Prostate gland (tissue), 2 donors: ENCODE results near the gene DPP3. TPM values are rescaled to one million over a fixed set of nuclear protein-coding genes. Genes with fewer than 3 reads are reported as not detected.

Experiments
- DNase-seq: peaks from one replicate; pipeline ENCODE4 v3.0.0-alpha.2; 2019; ENCODE audit warnings: low spot score
- H3K27ac ChIP-seq, 2 donors: fragments of 200-600 bp; sonication (generic); 2 replicates each; pipeline ENCODE4 v1.5.1; 2017 to 2019
- H3K27me3 ChIP-seq: fragments of 200-600 bp; sonication (generic); replicated peaks from 2 replicates; pipeline ENCODE4 v1.5.1; 2019; ENCODE audit not compliant: insufficient read depth
- H3K36me3 ChIP-seq, 2 donors: fragments of 200-600 bp; sonication (generic); 1 replicate in 1 of 2; 2 replicates in 1 of 2; pipeline versions ENCODE4 v1.5.1 to v1.8.1; 2017 to 2019
- H3K4me1 ChIP-seq: fragments of 200-600 bp; sonication (generic); replicated peaks from 2 replicates; pipeline ENCODE4 v1.5.1; 2019
- H3K4me3 ChIP-seq, 2 donors: fragments of 200-600 bp; sonication (generic); 2 replicates each; pipeline ENCODE4 v1.5.1; 2017 to 2019
- H3K9me3 ChIP-seq: fragments of 200-600 bp; sonication (generic); 2 replicates; pipeline ENCODE4 v1.5.1; 2017
- POLR2A ChIP-seq: fragments of 450-650 bp; IDR thresholded peaks from one replicate; pipeline ENCODE4 v1.6.1; 2016; ENCODE audit warnings: antibody characterized with exemption, mild to moderate bottlenecking
- POLR2AphosphoS5 ChIP-seq: sonication (generic); formaldehyde crosslinking; IDR thresholded peaks from one replicate; pipeline ENCODE4 v1.6.1; 2017; ENCODE audit warnings: antibody characterized with exemption
- WGBS: methylation state at CpG from one replicate; pipeline ENCODE4 v1.1.5; 2018; 5-methylcytosine and 5-hydroxymethylcytosine counted together
- intact Hi-C: fragments of 100-400 bp; cut with DNase I; formaldehyde crosslinking; loops from one replicate; pipeline ENCODE4 v1.14.2; 2022
- total RNA-seq, 2 donors: library from RNA; depleted of rRNA; stranded (reverse); fragments of >200 nt; gene quantifications; one replicate each; pipeline ENCODE4 v1.1.0, GENCODE V29; 2016
- TF ChIP-seq, protein P1 (sequence below), 4 experiments: fragments of 200-600 bp in 2 of 4; fragments of 450-650 bp in 2 of 4; sonication (generic) in 2 of 4; IDR thresholded peaks; 1 replicate in 3 of 4; 2 replicates in 1 of 4; pipeline ENCODE4 v1.5.1; 2016 to 2019; ENCODE audit warnings: antibody characterized with exemption in 4 of 4, mild to moderate bottlenecking in 2 of 4, moderate library complexity in 2 of 4

DPP3 gene
- total RNA-seq, 2 donors from 2014 or later: 37.0 to 53.6 TPM

DNA sequence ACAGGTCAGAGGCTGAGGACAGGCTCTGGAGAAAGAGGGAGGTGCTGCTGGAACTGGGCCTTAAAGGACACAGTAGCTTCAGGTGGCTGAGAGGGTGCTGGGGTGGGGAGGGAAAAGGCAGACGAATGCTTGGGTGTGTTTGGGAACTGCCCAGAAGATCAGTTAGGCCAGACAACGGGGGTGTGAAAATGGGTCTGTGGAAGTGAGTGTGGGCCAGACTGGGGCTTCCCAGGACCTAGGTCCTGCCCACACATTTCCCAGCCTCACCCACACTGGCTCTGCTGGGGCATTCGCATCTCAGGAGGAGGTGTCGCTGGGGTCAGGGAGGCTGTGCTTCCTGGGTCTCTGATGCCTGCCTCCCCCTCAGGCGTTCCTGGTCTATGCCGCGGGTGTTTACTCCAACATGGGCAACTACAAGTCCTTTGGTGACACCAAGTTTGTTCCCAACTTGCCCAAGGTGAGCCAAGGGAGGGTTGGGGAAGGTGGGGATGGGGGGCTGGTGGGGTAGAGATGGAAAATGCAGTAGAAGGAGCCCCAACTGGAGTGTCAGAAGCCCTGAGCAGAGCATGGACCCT, 4.7 kb downstream of the DPP3 start:
- Histone ChIP-seq H3K4me3 (no peak overlapping the region), H3K36me3 (peaks cover 3 to 9% of the 10 kb centered on the region in 2 donors), H3K27me3 (no peaks in the 10 kb centered on the region), H3K9me3 (no peaks in the 10 kb centered on the region), H3K27ac (no peak overlapping the region), H3K4me1 (no peaks in the 10 kb centered on the region)
- DNase-seq: no peak
- intact Hi-C loops: no loop called here
- 90% methylated on average over 7 of the region's 7 CpGs for WGBS
- TF ChIP-seq POLR2AphosphoS5 (no peak), POLR2A (no peak)
- TF ChIP-seq, protein P1, sequence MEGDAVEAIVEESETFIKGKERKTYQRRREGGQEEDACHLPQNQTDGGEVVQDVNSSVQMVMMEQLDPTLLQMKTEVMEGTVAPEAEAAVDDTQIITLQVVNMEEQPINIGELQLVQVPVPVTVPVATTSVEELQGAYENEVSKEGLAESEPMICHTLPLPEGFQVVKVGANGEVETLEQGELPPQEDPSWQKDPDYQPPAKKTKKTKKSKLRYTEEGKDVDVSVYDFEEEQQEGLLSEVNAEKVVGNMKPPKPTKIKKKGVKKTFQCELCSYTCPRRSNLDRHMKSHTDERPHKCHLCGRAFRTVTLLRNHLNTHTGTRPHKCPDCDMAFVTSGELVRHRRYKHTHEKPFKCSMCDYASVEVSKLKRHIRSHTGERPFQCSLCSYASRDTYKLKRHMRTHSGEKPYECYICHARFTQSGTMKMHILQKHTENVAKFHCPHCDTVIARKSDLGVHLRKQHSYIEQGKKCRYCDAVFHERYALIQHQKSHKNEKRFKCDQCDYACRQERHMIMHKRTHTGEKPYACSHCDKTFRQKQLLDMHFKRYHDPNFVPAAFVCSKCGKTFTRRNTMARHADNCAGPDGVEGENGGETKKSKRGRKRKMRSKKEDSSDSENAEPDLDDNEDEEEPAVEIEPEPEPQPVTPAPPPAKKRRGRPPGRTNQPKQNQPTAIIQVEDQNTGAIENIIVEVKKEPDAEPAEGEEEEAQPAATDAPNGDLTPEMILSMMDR (IDR thresholded peaks at IDR 0.05): no peak

DNA sequence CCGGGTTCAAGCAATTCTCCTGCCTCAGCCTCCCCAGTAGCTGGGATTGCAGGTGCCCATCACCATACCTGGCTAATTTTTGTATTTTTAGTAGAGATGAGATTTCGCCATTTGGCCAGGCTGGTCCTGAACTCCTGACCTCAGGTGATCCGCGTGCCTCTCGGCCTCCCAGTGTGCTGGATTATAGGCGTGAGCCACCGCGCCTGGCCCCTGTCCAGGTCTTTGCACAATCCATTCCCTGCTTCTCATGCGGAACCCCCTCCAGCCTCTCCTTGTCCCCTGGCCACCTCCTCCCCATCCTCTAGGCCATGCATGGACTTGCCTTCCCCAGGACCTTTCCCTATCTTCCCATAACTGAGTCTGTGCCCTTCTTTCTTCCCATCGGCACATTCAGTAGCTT, 8.7 kb downstream of the DPP3 start:
- intact Hi-C loops: no loop called here
- H3K4me3 ChIP-seq: no peak overlapping the region
- H3K27ac ChIP-seq: no peak overlapping the region
- peaks cover 3 to 21% of the 10 kb centered on the region in 2 donors for H3K36me3 ChIP-seq
- H3K4me1 ChIP-seq: no peaks in the 10 kb centered on the region
- 94% methylated on average over 10 of the region's 10 CpGs for WGBS
- no peaks in the 10 kb centered on the region for H3K27me3 ChIP-seq
- TF ChIP-seq POLR2AphosphoS5: no peak
- TF ChIP-seq POLR2A: no peak
- TF ChIP-seq, protein P1 (IDR thresholded peaks at IDR 0.05): no peak
- no peak for DNase-seq
- no peaks in the 10 kb centered on the region for H3K9me3 ChIP-seq

DNA sequence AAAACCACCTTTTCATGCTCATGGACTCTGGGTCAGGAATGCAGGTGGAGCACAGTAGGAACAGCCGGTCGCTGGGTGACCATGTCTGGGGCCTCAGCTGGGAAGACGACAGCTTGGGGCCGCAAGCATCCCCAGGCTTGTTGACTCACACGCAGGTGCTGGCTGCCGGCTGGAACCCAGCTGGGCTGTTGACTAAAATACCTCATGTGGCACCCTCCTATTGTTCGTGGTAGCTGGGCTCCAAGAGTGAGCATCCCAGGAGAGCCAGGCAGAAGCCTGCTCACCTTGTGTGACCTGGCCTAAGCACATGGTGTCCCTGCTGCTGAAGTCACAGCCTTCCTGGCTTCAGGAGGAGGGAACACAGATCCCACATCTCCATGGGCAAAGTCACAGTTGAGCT, 9.4 kb downstream of the DPP3 start:
- H3K4me1 ChIP-seq: no peaks in the 10 kb centered on the region
- no peaks in the 10 kb centered on the region for H3K27me3 ChIP-seq
- no peak overlapping the region for H3K27ac ChIP-seq
- H3K9me3 ChIP-seq: no peaks in the 10 kb centered on the region
- whole genome bisulfite sequencing: 90% methylated on average over 7 of the region's 7 CpGs
- no peak for DNase-seq
- H3K4me3 ChIP-seq: no peak overlapping the region
- intact Hi-C loops: no loop called here
- peaks cover 3 to 25% of the 10 kb centered on the region in 2 donors for H3K36me3 ChIP-seq
- TF ChIP-seq, protein P1 (IDR thresholded peaks at IDR 0.05): no peak
- no peak for TF ChIP-seq POLR2A
- TF ChIP-seq POLR2AphosphoS5: no peak

DNA sequence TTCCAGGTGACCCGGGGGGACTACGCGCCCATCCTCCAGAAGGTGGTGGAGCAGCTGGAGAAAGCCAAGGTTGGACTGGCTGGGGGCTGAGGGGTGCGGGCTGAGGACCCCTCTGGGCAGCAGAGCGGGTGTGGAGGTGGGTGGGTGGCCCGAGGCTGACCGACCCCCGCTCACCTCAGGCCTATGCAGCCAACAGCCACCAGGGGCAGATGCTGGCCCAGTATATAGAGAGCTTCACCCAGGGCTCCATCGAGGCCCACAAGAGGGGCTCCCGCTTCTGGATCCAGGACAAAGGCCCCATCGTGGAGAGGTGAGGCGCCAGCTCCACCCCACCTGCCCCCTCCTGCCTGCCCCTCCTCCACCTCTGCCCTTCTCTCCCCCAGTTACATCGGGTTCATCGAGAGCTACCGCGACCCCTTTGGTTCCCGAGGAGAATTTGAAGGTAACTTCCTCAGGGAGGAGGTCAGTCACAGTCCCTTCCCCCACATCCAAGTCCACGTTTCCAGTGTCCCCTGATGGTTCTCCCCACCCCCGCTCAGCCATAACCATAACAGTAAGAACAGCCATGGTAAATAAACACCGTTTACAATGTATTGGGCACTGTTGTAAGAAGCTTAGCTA, 11.2 kb downstream of the DPP3 start:
- DNase-seq: no peak
- Histone ChIP-seq H3K9me3 (no peaks in the 10 kb centered on the region), H3K27me3 (no peaks in the 10 kb centered on the region), H3K27ac (no peak overlapping the region), H3K36me3 (peaks cover 2 to 25% of the 10 kb centered on the region in 2 donors), H3K4me3 (no peak overlapping the region), H3K4me1 (no peaks in the 10 kb centered on the region)
- no peak for TF ChIP-seq POLR2AphosphoS5
- TF ChIP-seq, protein P1 (IDR thresholded peaks at IDR 0.05): no peak
- TF ChIP-seq POLR2A: no peak
- WGBS: 70% methylated on average over 20 of the region's 20 CpGs
- intact Hi-C loops: no loop called here
